ENCODE measurements around the gene ATG9B. TPM values are rescaled to one million over a fixed set of nuclear protein-coding genes. Genes with fewer than 3 reads are reported as not detected.

Gene ATG9B
- polyA plus RNA-seq, 1 of the 3 experiments (the other 2 are of a cell fraction), result 0.67 TPM

- no peaks in the 10 kb centered on the region for H4K20me1 ChIP-seq (ENCODE audit: insufficient read depth)
- H3K4me2 ChIP-seq, result no peak overlapping the region
- ChIA-PET POLR2A (interaction anchor here (0.6 kb wide), 1 partner anchor 12 kb away, joined by 3 read pairs; no protein-coding TSS in a partner anchor), CTCF (interaction anchor here (1.0 to 8.3 kb wide), 6 partner anchors 10 to 244 kb away, joined by 3 to 107 read pairs (median 7); no protein-coding TSS in a partner anchor)
- no peak for TF ChIP-seq GABPA (IDR thresholded peaks at IDR 0.05; ENCODE audit: low read depth)
- TF ChIP-seq EP300 (IDR thresholded peaks at IDR 0.05; ENCODE audit: borderline replicate concordance in 1 of 2, low read depth in 1 of 2, low read length in 1 of 2), result no peak
- TF ChIP-seq MEF2A (IDR thresholded peaks at IDR 0.05; ENCODE audit: borderline replicate concordance, low read depth), result no peak
- TF ChIP-seq JUND (IDR thresholded peaks at IDR 0.05), result no peak
- no peak for TF ChIP-seq SIN3A (IDR thresholded peaks at IDR 0.05; ENCODE audit: borderline replicate concordance, low read depth, low read length)
- TF ChIP-seq RCOR1 (IDR thresholded peaks at IDR 0.05; ENCODE audit: low read length), result no peak
- TF ChIP-seq RXRA (IDR thresholded peaks at IDR 0.05; ENCODE audit: borderline replicate concordance, low read depth), result no peak
- TF ChIP-seq NRF1 (IDR thresholded peaks at IDR 0.05; ENCODE audit: low read depth, low read length), result no peak
- TF ChIP-seq CTCF (IDR thresholded peaks at IDR 0.05), result no peak
- TF ChIP-seq MAX (IDR thresholded peaks at IDR 0.05; ENCODE audit: low read depth), result no peak
- no peak for TF ChIP-seq RAD21 (IDR thresholded peaks at IDR 0.05; ENCODE audit: low read length)
- no peak for TF ChIP-seq ZBTB33 (IDR thresholded peaks at IDR 0.05; ENCODE audit: borderline replicate concordance, low read depth)
- TF ChIP-seq USF2 (IDR thresholded peaks at IDR 0.05; ENCODE audit: borderline replicate concordance, low read depth, low read length), result no peak
- WGBS (ENCODE audit: low lambda C conversion rate), result 74% methylated on average over 10 of the region's 10 CpGs
- H3F3A ChIP-seq (replicated peaks; ENCODE audit: insufficient read depth), result no peaks in the 10 kb centered on the region
- no peak for DNase-seq
- H3K9me2 ChIP-seq, result no peaks in the 10 kb centered on the region
- H3K27me3 ChIP-seq (ENCODE audit: insufficient read depth), result peaks cover 15% of the 10 kb centered on the region; the same call in 1 of the 2 replicates
- H3K9ac ChIP-seq, result no peak overlapping the region
- no peak overlapping the region for H3K27ac ChIP-seq (ENCODE audit: low read depth in 2 of 2, low read length in 1 of 2)
- H3K4me3 ChIP-seq (ENCODE audit: low read depth in 2 of 2, low read length in 1 of 2), result no peak overlapping the region
- H3K79me2 ChIP-seq (ENCODE audit: insufficient read depth), result no peaks in the 10 kb centered on the region
- no peak overlapping the region for H2AFZ ChIP-seq (ENCODE audit: low read depth)
- H3K9me3 ChIP-seq, result no peaks in the 10 kb centered on the region
- H3K4me1 ChIP-seq (ENCODE audit: control insufficient read depth in 1 of 2, insufficient read depth in 2 of 2, low read depth in 1 of 2, low read length in 1 of 2), result peaks cover 0 to 11% of the 10 kb centered on the region in 2 experiments; a peak in 1 of 4 replicates
- no peaks in the 10 kb centered on the region for H3K36me3 ChIP-seq (replicated peaks in 1 of 2; ENCODE audit: control insufficient read depth in 1 of 2, insufficient read depth in 2 of 2, low read length in 1 of 2)
Measured at GRCh38 chr7:151023232-151023631, 1.1 kb downstream of the ATG9B start.
